HUES48 (cell line): Measurements from ENCODE around the gene PRDM11.
"Not testable (repeated sequence)": the region's sequence is repeated elsewhere in the genome, so short reads cannot be mapped to it uniquely, and the experiment has no call there.

Experiments used
- H3K27ac ChIP-seq: one replicate; pipeline ENCODE4 v1.7.0; 2013; ENCODE audit warnings: low read depth, low read length, inconsistent platforms
- H3K27me3 ChIP-seq: 2 replicates; pipeline ENCODE4 v1.6.1; 2013; ENCODE audit warnings: mild to moderate bottlenecking, low read length; ENCODE audit not compliant: control insufficient read depth, insufficient read depth
- H3K36me3 ChIP-seq: 2 replicates; pipeline ENCODE4 v1.6.1; 2013; ENCODE audit warnings: low read length; ENCODE audit not compliant: control insufficient read depth, insufficient read depth
- H3K4me1 ChIP-seq: 2 replicates; pipeline ENCODE4 v1.6.1; 2013; ENCODE audit warnings: mild to moderate bottlenecking, low read length; ENCODE audit not compliant: control insufficient read depth, insufficient read depth
- H3K4me3 ChIP-seq: 2 replicates; pipeline ENCODE4 v1.5.1; 2013; ENCODE audit warnings: mild to moderate bottlenecking, low read depth, low read length
- H3K9ac ChIP-seq: 2 replicates; pipeline ENCODE4 v1.6.1; 2013; ENCODE audit warnings: mild to moderate bottlenecking, low read depth, low read length, moderate library complexity
- H3K9me3 ChIP-seq: 2 replicates; pipeline ENCODE4 v1.6.1; 2013; ENCODE audit warnings: low read length; ENCODE audit not compliant: control insufficient read depth, insufficient read depth

PRDM11 gene

GRCh38 chr11:45105984-45106375 lies 40.5 kb upstream of the PRDM11 start:
- Histone ChIP-seq H3K27ac (no peak overlapping the region), H3K27me3 (no peaks in the 10 kb centered on the region), H3K4me3 (no peak overlapping the region), H3K9me3 (no peaks in the 10 kb centered on the region), H3K36me3 (no peaks in the 10 kb centered on the region), H3K9ac (no peak overlapping the region), H3K4me1 (peaks cover 3% of the 10 kb centered on the region; the same call in 1 of the 2 replicates)

GRCh38 chr11:45106440-45106839 lies 40.0 kb upstream of the PRDM11 start:
- no peak overlapping the region for H3K4me3 ChIP-seq
- no peak overlapping the region for H3K27ac ChIP-seq
- no peak overlapping the region for H3K9ac ChIP-seq
- no peaks in the 10 kb centered on the region for H3K27me3 ChIP-seq
- H3K4me1 ChIP-seq = peaks cover 3% of the 10 kb centered on the region; the same call in 1 of the 2 replicates
- H3K9me3 ChIP-seq = no peaks in the 10 kb centered on the region
- no peaks in the 10 kb centered on the region for H3K36me3 ChIP-seq

- H3K27me3 ChIP-seq = no peaks in the 10 kb centered on the region
- no peak overlapping the region for H3K27ac ChIP-seq
- H3K4me3 ChIP-seq = no peak overlapping the region
- no peak overlapping the region for H3K9ac ChIP-seq
- H3K4me1 ChIP-seq = peaks cover 3% of the 10 kb centered on the region; the same call in 1 of the 2 replicates
- no peaks in the 10 kb centered on the region for H3K36me3 ChIP-seq
- no peaks in the 10 kb centered on the region for H3K9me3 ChIP-seq
Observed at GRCh38 chr11:45107029-45107428, 39.4 kb upstream of the PRDM11 start.

GRCh38 chr11:45108070-45109064 lies 38.1 kb upstream of the PRDM11 start:
- no peaks in the 10 kb centered on the region for H3K4me1 ChIP-seq
- no peaks in the 10 kb centered on the region for H3K27me3 ChIP-seq
- no peak overlapping the region for H3K27ac ChIP-seq
- H3K9me3 ChIP-seq = no peaks in the 10 kb centered on the region
- H3K4me3 ChIP-seq = no peak overlapping the region
- H3K36me3 ChIP-seq = no peaks in the 10 kb centered on the region
- no peak overlapping the region for H3K9ac ChIP-seq

- no peak overlapping the region for H3K4me3 ChIP-seq
- H3K4me1 ChIP-seq = no peaks in the 10 kb centered on the region
- H3K36me3 ChIP-seq = no peaks in the 10 kb centered on the region
- H3K9me3 ChIP-seq = no peaks in the 10 kb centered on the region
- no peak overlapping the region for H3K27ac ChIP-seq
- no peaks in the 10 kb centered on the region for H3K27me3 ChIP-seq
- H3K9ac ChIP-seq = no peak overlapping the region
Observed at GRCh38 chr11:45109400-45109799, 37.0 kb upstream of the PRDM11 start.

GRCh38 chr11:45110562-45110961 lies 35.9 kb upstream of the PRDM11 start:
- H3K4me3 ChIP-seq = no peak overlapping the region
- H3K27me3 ChIP-seq = no peaks in the 10 kb centered on the region
- H3K27ac ChIP-seq = no peak overlapping the region
- no peaks in the 10 kb centered on the region for H3K4me1 ChIP-seq
- no peak overlapping the region for H3K9ac ChIP-seq
- H3K36me3 ChIP-seq = no peaks in the 10 kb centered on the region
- no peaks in the 10 kb centered on the region for H3K9me3 ChIP-seq

- no peaks in the 10 kb centered on the region for H3K36me3 ChIP-seq
- H3K27me3 ChIP-seq = no peaks in the 10 kb centered on the region
- no peaks in the 10 kb centered on the region for H3K4me1 ChIP-seq
- no peak overlapping the region for H3K4me3 ChIP-seq
- H3K27ac ChIP-seq = no peak overlapping the region
- H3K9me3 ChIP-seq = no peaks in the 10 kb centered on the region
- H3K9ac ChIP-seq = no peak overlapping the region
Observed at GRCh38 chr11:45113807-45114206, 32.6 kb upstream of the PRDM11 start.

- not testable (repeated sequence) for H3K36me3 ChIP-seq, H3K27ac ChIP-seq, H3K9ac ChIP-seq, H3K4me3 ChIP-seq, H3K4me1 ChIP-seq
- peaks cover 11% of the 10 kb centered on the region; the same call in 1 of the 2 replicates for H3K27me3 ChIP-seq
- peaks cover 14% of the 10 kb centered on the region for H3K9me3 ChIP-seq
Observed at GRCh38 chr11:45127836-45128235, 18.6 kb upstream of the PRDM11 start.

GRCh38 chr11:45133878-45134277 lies 12.6 kb upstream of the PRDM11 start:
- no peak overlapping the region for H3K27ac ChIP-seq
- H3K4me3 ChIP-seq = no peak overlapping the region
- H3K9ac ChIP-seq = no peak overlapping the region
- H3K36me3 ChIP-seq = no peaks in the 10 kb centered on the region
- peaks cover 10% of the 10 kb centered on the region for H3K9me3 ChIP-seq
- H3K27me3 ChIP-seq = peaks cover 16% of the 10 kb centered on the region
- H3K4me1 ChIP-seq = no peaks in the 10 kb centered on the region

GRCh38 chr11:45141171-45141570 lies 5.3 kb upstream of the PRDM11 start:
- Histone ChIP-seq H3K9me3 (no peaks in the 10 kb centered on the region), H3K9ac (no peak overlapping the region), H3K4me1 (peaks cover 5% of the 10 kb centered on the region; the same call in 1 of the 2 replicates), H3K27me3 (peaks cover 42% of the 10 kb centered on the region), H3K27ac (no peak overlapping the region), H3K36me3 (no peaks in the 10 kb centered on the region), H3K4me3 (no peak overlapping the region)

- Histone ChIP-seq H3K27ac (no peak overlapping the region), H3K9ac (no peak overlapping the region), H3K9me3 (no peaks in the 10 kb centered on the region), H3K36me3 (no peaks in the 10 kb centered on the region), H3K4me1 (peaks cover 5% of the 10 kb centered on the region; the same call in 1 of the 2 replicates), H3K4me3 (no peak overlapping the region), H3K27me3 (peaks cover 42% of the 10 kb centered on the region)
Observed at GRCh38 chr11:45141631-45142030, 4.8 kb upstream of the PRDM11 start.
